Epithelial cell of proximal tubule (primary cell): ENCODE data around the gene SLC2A8. TPM values are rescaled to one million over a fixed set of nuclear protein-coding genes. Genes with fewer than 3 reads are reported as not detected.

Source experiments
- DNase-seq: peaks from one replicate; pipeline ENCODE4 v3.0.0-alpha.2; 2011; ENCODE audit warnings: low read depth
- H3K4me3 ChIP-seq: 2 replicates; pipeline ENCODE4 v1.5.1; 2011; ENCODE audit warnings: low read depth, mild to moderate bottlenecking, low read length
- total RNA-seq: library from RNA; depleted of rRNA; stranded (reverse); fragments of >200 nt; gene quantifications from 2 replicates; pipeline ENCODE4 v1.2.3, GENCODE V29; 2015
- TF ChIP-seq, protein P1 (sequence below): conservative IDR thresholded peaks from 2 replicates; pipeline ENCODE4 v1.5.1; 2012; ENCODE audit warnings: low read depth, mild to moderate bottlenecking, low read length

The SLC2A8 gene
- total RNA-seq, 1 donor from 2014 or later: 18.2 TPM

DNA sequence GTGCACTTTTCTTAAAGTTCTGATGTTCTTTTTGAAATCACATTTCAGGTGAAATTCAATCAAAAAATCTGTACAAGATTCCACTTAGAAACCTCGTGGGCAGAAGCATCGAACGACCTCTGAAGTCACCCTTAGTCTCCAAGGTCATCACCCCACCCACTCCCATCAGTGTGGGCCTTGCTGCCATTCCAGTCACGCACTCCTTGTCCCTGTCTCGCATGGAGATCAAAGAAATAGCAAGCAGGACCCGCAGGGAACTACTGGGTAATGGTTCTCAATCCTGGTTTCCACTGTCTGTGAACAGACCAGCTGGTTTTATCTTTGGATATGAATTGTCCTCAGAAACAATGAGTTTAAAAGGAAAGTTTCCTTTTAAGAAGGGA, 8.1 kb upstream of the SLC2A8 start:
- no peak overlapping the region for H3K4me3 ChIP-seq
- TF ChIP-seq, protein P1, sequence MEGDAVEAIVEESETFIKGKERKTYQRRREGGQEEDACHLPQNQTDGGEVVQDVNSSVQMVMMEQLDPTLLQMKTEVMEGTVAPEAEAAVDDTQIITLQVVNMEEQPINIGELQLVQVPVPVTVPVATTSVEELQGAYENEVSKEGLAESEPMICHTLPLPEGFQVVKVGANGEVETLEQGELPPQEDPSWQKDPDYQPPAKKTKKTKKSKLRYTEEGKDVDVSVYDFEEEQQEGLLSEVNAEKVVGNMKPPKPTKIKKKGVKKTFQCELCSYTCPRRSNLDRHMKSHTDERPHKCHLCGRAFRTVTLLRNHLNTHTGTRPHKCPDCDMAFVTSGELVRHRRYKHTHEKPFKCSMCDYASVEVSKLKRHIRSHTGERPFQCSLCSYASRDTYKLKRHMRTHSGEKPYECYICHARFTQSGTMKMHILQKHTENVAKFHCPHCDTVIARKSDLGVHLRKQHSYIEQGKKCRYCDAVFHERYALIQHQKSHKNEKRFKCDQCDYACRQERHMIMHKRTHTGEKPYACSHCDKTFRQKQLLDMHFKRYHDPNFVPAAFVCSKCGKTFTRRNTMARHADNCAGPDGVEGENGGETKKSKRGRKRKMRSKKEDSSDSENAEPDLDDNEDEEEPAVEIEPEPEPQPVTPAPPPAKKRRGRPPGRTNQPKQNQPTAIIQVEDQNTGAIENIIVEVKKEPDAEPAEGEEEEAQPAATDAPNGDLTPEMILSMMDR: no peak
- DNase-seq: no peak

DNA sequence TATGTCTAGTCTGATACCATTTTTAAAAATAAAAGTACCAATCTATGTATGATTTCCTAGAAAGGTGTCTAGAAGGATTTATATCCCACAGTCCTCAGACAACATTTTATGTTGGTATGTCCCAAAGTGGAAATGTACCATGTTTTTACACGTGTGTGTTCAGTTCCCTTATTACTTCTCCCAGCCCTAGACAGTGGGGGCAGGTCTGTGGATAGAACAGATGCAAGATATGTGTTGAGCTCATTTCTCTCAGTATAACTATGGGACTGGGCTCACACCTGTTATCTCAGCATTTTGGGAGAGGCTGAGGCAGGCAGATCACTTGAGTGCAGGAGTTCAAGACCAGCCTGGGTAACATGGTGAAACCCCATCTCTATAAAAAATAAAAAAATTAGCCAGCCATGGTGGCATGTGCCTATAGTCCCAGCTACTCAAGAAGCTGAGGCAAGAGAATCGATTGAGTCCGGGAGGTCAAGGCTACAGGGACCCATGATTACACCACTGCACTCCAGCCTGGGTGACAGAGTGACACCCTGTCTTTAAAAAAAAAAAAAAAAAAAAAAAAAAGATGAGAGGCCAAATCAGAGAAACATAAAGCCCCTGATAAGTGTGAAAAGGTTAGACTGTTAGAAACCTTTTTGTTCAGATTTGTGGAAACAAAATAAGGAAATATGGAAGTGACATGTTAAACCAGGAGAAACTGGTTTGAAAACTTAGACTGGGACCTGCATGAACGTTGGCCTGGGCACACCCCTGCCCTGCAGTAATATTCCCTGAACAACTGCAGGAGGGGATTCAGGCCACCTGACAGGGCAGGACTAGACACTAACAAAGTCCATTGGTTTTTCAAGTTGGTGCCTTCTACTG, 7.4 kb upstream of the SLC2A8 start:
- TF ChIP-seq, protein P1: no peak

DNA sequence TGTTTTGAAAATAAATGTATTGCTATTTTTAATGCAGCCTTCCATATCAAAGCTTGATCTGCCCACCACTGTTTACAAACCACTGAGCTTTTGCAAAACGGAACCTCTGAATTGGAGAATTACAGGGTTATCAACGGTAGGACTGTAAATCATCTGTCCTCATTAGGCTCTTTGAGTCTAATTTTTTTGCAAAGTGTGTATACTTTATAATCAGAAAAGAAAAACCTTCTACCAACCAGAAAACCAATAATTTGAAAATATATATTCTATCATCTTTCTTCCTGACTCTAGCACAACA, 6.8 kb upstream of the SLC2A8 start:
- H3K4me3 ChIP-seq: no peak overlapping the region
- DNase-seq: no peak
- TF ChIP-seq, protein P1: no peak

More for the DNA sequence above, 7.4 kb upstream of the SLC2A8 start:
- DNase-seq: no peak
- H3K4me3 ChIP-seq: no peak overlapping the region

DNA sequence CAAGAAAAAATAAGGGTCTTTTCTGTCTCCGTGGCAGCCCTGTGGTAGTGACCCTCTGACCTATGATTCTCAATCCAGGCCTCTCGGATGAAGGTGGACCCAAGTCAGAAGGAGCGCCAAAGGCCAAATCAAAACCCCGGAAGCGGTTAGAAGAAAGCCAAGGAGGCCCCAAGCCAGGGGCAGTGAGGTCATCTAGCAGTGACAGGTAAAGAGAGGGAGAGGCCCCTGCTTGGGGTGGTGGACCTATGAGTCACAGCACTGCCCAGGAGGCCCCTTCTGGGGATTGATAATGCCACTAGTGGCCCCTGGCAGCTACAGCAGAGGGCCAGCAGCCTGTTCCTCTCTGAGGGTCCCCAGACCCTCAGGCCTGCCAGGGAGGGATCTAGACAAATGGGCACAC, 6.4 kb upstream of the SLC2A8 start:
- DNase-seq: no peak
- TF ChIP-seq, protein P1: no peak

DNA sequence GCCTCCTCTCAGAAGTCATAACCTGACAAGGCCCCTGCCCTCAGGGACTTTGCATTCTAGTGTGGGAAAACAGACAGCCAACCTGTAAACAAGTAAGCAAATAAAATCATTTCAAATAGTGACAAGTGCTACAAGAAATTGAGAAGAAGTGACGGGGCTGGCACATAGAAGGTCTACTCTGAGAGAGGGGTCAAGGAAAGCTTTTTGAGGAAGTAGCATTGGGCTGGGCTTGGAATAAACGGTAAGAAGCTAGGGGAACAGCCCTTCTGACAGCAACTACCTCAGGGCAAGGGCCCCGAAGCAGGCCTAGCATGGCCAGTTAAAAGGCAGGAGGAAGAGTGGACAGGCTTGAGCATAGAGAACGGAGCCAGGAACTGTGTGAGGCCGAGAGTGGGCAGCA, 4.8 kb upstream of the SLC2A8 start:
- H3K4me3 ChIP-seq: no peak overlapping the region
- no peak for DNase-seq
- TF ChIP-seq, protein P1: no peak

More for the DNA sequence above, 6.4 kb upstream of the SLC2A8 start:
- H3K4me3 ChIP-seq: no peak overlapping the region

DNA sequence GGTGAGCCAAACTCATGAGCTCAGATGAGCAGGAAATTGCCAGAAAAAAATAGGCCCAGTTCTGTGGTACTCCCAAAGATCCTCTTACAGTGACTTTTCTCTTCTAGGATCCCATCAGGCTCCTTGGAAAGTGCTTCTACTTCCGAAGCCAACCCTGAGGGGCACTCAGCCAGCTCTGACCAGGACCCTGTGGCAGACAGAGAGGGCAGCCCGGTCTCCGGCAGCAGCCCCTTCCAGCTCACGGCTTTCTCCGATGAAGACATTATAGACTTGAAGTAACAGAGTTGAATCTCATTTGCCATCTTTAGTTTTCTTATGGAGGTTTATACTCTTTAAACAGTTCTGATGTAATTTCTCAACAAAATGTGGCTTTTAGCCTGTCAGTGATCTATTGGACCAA, 4.0 kb upstream of the SLC2A8 start:
- no peak for DNase-seq
- no peak overlapping the region for H3K4me3 ChIP-seq

More for the DNA sequence above, 4.0 kb upstream of the SLC2A8 start:
- TF ChIP-seq, protein P1: no peak
